Measurements from ENCODE around the gene CCDC40.

Gene CCDC40

DNA sequence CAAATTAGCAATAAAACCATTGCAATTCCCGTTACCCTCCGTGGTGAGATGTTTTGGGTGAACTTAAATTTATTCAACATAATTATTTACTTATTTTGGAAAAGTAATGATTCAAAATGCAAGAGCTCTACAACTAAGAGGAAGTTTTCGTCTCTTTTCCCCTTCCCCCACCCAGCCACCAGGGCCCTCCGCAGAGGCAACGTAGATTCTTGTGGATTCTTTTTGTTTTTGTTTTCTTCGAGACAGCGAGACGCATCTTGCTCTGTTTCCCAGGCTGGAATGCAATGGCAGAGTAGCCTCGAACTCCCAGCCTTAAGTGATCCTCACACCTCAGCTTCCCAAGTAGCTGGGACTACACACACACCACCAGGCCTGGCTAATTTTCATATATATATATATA is 19.2 kb downstream of the CCDC40 start:
- no peak for DNase-seq (ENCODE audit: low spot score)
- TF ChIP-seq, protein P1, sequence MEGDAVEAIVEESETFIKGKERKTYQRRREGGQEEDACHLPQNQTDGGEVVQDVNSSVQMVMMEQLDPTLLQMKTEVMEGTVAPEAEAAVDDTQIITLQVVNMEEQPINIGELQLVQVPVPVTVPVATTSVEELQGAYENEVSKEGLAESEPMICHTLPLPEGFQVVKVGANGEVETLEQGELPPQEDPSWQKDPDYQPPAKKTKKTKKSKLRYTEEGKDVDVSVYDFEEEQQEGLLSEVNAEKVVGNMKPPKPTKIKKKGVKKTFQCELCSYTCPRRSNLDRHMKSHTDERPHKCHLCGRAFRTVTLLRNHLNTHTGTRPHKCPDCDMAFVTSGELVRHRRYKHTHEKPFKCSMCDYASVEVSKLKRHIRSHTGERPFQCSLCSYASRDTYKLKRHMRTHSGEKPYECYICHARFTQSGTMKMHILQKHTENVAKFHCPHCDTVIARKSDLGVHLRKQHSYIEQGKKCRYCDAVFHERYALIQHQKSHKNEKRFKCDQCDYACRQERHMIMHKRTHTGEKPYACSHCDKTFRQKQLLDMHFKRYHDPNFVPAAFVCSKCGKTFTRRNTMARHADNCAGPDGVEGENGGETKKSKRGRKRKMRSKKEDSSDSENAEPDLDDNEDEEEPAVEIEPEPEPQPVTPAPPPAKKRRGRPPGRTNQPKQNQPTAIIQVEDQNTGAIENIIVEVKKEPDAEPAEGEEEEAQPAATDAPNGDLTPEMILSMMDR (IDR thresholded peaks at IDR 0.05; ENCODE audit: extremely low read depth, missing control alignments): no peak

DNA sequence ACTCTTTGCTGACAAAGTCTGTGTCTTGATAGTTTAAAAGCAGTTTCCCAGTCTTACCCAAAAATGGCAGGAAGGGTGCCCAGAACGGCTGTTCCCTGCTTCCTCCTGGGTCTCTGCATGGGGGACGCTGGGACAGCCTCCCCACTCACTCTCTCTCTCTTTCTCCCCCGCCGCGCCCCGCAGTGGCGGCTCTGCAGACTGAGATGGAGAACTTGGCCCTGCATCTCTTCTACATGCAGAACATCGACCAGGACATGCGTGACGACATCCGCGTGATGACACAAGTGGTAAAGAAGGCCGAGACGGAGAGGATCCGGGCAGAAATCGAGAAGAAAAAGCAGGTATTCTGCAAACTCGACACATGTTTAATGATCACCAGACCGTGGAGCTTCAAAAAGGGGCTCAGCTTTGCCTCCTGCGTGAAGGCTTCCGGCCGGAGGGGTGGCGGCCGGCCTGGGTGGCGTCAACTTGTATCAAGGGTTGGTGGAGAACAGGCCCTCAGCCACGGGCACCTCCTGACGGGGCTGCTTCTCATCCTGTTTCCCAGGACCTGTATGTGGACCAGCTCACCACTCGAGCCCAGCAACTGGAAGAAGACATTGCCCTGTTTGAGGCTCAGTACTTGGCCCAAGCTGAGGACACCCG is 22.0 kb downstream of the CCDC40 start:
- TF ChIP-seq, protein P1 (IDR thresholded peaks at IDR 0.05; ENCODE audit: extremely low read depth, missing control alignments): no peak
- DNase-seq (ENCODE audit: low spot score): no peak

DNA sequence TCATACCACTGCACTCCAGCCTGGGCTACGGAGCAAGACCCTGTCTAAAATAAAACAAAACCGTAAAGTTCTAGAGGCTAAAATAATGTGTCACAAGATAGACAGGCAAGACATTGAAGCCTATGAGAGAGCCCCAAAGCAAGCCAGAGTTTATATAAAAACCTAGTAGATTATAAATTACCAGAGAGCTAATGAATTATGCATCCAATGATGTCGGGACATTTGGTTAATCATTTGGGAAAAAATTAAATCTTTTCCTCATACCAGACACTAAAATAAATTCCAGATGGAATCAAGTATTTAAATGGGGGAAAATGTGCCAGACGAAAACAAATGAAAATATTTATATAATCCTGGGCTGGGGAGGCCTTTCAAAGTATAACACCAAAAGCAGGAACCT is 24.2 kb downstream of the CCDC40 start:
- no peak for DNase-seq (ENCODE audit: low spot score)
- TF ChIP-seq, protein P1 (IDR thresholded peaks at IDR 0.05; ENCODE audit: extremely low read depth, missing control alignments): no peak

DNA sequence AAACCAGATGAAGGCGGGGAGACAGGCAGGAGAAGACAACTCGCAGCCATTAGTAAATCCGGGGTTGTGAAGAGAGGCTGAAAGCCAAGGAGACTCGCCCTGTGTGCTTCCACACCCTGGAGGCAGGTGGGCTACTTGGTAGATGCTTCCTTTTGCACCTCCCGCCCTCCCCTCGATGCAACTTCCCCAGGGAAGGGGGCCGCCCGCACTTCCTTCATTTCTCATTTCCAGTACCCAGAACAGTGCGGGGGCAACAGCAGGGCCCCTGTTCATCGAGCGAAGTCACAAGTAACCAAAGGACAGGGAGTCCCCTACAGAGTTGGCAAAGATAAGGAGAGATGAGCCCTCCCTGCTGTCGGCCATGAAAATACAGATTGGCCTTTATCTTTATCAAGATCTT is 25.0 kb downstream of the CCDC40 start:
- TF ChIP-seq, protein P1 (IDR thresholded peaks at IDR 0.05; ENCODE audit: extremely low read depth, missing control alignments): no peak
- no peak for DNase-seq (ENCODE audit: low spot score)

DNA sequence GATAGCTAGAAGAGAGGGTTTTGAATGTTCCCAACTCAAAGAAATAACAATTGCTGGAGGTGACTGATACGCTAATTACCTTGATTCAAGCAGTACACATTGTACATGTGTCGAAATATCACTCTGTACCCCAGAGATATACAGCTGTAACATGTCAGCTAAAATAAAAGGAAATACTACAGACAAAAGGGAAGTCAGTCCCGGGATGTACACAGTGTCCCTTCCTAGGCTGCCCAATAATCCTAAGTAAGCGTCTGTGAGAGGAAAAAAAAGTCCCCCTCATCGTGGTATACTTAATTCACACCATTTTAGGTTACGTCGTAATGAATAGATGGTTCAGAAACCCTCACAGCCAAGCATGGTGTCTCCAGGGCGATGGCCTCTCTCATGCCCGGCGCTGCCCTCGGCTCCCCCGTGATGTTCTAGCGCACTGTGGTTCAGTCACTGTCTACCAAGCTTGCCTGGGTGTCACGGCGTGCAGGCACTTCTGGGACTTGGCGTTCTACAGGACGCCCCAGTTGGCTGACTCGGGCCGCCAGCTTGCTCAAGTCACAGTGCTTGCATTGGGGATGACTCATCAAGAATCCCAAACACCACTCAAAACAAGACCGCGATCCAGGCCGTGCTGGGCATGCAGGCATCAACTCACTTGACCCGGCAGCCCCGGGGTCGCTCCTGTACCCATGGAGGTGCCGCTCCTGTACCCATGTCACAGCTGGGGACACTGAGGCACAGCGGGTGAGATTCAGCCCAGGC is 27.6 kb downstream of the CCDC40 start:
- no peak for DNase-seq (ENCODE audit: low spot score)
- TF ChIP-seq, protein P1 (IDR thresholded peaks at IDR 0.05; ENCODE audit: extremely low read depth, missing control alignments): no peak

DNA sequence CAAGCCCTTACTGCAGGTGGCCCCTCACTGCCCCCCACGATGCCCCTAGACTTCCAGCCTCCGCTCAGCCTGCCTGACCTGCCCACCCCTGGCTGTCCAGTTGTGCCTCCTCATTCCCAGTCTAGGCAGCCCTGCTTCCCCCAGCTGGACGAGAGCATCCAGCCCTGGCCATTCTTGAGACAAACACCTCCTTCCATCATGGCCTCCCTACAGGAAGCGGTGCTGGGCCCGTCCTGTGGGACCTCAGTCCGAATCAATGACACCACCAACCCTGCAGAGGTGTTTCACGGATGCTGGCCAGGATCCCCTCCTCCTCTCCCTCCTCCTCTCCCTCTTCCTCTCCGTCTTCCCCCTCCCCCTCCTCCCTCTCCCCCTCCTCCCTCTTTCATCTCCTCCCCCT is 28.3 kb downstream of the CCDC40 start:
- DNase-seq (ENCODE audit: low spot score): no peak
- TF ChIP-seq, protein P1 (IDR thresholded peaks at IDR 0.05; ENCODE audit: extremely low read depth, missing control alignments): no peak

DNA sequence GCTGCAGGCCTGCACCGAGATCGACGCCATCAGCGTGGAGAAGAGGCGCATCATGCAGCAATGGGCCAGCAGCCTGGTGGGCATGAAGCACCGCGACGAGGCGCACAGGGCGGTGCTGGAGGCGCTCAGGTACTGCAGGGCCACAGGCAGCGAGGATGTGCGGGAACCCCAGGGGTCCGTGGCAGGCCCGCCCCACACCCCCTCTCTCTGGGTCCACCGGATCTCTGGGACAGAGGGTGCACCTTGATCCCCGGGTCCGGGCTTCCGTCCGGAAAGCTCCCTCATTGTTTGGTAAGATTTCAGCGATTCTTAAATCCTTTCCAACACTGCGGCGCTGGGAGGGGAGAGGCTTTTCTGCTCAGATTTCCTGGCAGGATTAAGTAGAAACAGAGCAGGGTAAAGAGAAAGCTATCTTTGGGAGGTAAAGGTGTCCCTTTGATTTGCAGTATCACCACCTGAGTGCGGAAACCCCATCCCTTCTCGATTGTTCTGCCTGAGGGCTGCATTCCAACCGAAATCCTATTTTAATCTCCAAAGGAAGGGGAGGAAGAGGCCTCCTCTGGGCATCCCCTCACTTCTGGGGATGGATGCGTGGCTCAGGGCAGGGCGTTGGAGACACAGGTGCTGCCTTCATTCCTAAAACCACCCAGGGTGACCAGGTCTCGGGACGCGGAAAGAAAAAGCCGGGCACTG is 29.2 kb downstream of the CCDC40 start:
- TF ChIP-seq, protein P1 (IDR thresholded peaks at IDR 0.05; ENCODE audit: extremely low read depth, missing control alignments): no peak
- no peak for DNase-seq (ENCODE audit: low spot score)

Data from GM20000 (cell line).